ENCODE results near the gene ESCO1.

DNA sequence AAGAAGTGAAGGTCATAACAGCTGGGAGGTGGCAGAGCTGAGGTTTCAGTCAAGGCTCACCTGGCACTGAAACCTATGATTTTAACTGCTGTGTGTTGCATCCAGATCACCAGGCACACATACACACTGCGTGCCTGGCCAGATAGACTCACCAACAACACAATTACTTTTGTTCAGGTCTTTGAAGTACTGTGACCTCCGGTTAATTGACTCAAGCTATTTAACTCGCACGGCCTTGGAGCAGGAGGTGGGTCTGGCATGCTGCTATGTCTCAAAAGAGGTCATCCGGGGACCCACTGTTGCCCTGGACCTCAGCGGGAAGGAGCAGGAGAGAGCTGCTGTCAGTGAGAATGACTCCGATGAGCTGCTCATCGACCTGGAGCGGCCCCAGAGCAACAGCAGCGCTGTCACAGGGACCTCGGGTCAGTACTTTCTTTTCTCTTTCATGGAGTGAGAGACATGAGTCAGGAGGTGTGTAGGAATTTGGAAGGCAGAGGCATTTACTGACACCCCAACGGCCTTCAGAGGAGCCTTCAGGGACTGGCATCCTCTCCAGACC, 104.1 kb downstream of the ESCO1 start:
- TF ChIP-seq, protein P1, sequence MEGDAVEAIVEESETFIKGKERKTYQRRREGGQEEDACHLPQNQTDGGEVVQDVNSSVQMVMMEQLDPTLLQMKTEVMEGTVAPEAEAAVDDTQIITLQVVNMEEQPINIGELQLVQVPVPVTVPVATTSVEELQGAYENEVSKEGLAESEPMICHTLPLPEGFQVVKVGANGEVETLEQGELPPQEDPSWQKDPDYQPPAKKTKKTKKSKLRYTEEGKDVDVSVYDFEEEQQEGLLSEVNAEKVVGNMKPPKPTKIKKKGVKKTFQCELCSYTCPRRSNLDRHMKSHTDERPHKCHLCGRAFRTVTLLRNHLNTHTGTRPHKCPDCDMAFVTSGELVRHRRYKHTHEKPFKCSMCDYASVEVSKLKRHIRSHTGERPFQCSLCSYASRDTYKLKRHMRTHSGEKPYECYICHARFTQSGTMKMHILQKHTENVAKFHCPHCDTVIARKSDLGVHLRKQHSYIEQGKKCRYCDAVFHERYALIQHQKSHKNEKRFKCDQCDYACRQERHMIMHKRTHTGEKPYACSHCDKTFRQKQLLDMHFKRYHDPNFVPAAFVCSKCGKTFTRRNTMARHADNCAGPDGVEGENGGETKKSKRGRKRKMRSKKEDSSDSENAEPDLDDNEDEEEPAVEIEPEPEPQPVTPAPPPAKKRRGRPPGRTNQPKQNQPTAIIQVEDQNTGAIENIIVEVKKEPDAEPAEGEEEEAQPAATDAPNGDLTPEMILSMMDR (conservative IDR thresholded peaks at IDR 0.05): no peak
- TF ChIP-seq ZFX (IDR thresholded peaks at IDR 0.05): no peak

Measured in C4-2B (cell line).